ENCODE results near the gene INO80E.

The INO80E gene

GRCh38 chr16:29989111-29989858 lies 6.8 kb upstream of the INO80E start:
- DNase-seq (ENCODE audit: low read depth, low spot score) = no peak
- no peak overlapping the region for H3K4me3 ChIP-seq (ENCODE audit: low read length)

DNA sequence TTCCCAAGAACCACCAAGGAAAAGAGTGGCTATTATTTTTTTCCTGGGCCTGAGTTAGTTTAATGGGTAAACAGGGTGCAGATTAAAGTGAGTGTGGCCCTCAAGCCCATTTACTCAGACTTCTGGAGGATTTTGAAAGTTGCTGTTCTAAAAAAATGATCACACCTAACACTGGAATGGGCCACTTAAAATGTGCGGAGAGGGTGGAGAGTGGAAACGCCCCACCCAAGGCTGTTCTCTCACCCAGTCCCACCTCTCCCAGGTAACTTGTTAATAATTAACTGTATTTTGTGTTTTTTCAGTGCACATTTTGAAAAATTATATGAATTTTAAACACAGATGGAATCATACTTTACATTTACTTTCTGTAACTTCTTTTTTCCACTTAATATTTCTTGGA lies 6.0 kb upstream of the INO80E start:
- no peak overlapping the region for H3K4me3 ChIP-seq (ENCODE audit: low read length)
- DNase-seq (ENCODE audit: low read depth, low spot score) = no peak

DNA sequence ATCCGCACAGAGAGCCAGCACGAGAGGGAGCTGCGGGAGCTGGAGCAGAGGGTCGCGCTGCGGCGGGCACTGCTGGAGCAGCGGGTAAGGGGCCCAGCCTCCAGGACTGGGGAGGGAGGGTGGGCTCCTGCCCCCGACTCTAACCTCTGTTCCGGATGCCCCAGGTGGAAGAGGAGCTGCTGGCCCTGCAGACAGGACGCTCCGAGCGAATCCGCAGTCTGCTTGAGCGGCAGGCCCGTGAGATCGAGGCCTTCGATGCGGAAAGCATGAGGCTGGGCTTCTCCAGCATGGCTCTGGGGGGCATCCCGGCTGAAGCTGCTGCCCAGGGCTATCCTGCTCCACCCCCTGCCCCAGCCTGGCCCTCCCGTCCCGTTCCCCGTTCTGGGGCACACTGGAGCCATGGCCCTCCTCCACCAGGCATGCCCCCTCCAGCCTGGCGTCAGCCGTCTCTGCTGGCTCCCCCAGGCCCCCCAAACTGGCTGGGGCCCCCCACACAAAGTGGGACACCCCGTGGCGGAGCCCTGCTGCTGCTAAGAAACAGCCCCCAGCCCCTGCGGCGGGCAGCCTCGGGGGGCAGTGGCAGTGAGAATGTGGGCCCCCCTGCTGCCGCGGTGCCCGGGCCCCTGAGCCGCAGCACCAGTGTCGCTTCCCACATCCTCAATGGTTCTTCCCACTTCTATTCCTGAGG lies 5.0 kb upstream of the INO80E start:
- no peak for DNase-seq (ENCODE audit: low read depth, low spot score)

GRCh38 chr16:29991571-29991904 lies 4.5 kb upstream of the INO80E start:
- DNase-seq (ENCODE audit: low read depth, low spot score) = no peak
- H3K4me3 ChIP-seq (ENCODE audit: low read length) = no peak overlapping the region

More for the DNA sequence above, 5.0 kb upstream of the INO80E start:
- H3K4me3 ChIP-seq (ENCODE audit: low read length) = no peak overlapping the region

DNA sequence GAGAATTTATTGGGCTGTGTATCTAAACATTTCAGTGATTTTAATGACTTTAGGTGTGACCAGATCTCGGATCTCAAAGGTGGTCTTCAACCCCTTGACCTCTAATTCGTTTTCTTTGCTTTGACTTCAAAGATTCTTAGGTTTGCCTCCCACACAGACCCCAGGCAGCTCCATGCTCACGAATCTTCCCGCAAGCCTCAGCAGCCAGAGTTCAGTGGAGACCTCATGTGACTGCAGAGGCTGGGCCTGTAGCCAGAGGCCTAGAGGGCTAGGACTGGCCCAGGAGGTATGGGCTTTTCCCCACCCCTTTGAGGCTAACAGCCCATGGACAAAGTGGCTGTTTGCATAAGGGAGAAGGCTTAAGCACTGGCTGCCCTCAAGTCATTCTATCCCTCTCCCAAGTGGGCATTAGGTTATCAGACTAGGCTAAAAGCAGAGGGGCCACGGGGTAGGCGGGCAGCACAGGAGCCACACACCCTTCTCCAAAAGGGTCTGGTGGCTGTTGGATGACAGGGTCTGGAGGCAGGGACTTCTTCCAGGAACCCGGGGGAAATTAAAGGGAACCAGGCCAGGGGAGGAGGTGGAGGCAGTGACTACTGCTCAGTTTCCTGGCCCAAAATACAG lies 3.6 kb upstream of the INO80E start:
- no peak for DNase-seq (ENCODE audit: low read depth, low spot score)
- H3K4me3 ChIP-seq (ENCODE audit: low read length) = no peak overlapping the region

DNA sequence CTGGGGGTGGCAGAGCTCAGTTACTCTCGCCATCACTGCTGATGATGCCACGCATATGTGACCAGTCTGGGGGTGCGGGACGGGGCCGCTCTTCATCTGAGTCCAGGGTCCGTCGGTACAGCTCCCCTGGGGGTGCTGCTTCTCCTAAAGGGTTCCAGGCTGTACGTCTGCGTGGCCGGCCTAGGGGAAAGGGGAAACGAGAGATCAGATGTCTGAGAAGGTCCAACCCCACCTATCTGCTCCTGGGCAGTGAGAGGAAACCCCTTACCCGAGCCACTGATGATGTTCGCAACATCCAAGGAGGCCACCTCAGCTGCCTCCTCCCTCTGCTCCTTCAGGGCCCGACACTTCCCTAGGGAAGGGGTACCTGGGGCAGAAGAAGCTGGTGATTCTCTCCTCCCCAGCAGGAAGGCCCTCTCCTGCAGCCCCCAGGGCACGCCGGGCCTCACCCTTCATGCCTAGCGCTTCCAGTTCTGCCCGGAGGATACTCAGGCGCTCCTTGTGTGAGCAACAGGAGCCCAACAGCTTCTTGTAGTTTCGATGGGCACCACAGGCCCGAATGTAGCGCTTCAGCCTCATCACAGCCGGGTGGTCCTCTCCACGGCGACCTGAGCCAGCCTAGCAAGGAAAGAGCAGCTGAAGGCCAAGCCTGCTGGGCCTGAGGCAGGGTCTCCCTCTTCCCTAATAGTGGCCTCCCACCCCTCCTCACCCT lies 2.7 kb upstream of the INO80E start:
- DNase-seq (ENCODE audit: low read depth, low spot score) = no peak
- H3K4me3 ChIP-seq (ENCODE audit: low read length) = no peak overlapping the region

DNA sequence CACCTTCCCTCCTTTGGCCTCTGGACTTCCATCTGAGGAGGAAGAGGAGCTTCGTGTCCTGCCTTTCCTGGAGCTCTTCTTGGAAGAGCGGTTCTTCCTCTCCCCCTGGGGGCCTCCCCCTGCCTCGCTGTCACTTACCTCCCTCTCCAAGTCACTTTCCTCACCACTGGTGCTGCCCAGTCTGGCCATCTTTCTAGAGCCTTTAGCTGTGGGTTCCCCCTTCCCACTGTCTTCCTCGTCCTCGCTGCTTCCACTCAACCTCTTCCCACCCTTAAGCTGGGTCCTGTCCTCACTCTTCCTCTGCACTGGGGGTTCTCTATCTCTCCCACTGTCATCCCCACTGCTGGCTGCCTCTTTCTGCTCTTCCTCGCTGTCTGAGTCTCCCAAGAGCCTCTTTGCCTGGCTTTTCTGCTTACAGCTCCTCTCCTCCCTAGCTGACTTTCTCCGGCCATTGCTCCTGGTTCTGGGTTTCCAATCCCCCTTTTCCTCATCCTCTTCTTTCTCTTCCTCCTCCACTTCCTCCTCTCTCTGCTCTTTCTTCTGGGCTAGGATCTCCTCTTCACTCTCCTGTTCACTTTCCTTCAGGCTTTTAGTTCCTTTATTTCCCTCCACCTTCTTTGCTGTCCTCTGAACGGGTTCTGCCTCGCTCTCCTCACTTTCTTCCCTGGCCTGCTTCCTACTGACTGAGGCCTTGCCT lies 2.0 kb upstream of the INO80E start:
- DNase-seq (ENCODE audit: low read depth, low spot score) = no peak

DNA sequence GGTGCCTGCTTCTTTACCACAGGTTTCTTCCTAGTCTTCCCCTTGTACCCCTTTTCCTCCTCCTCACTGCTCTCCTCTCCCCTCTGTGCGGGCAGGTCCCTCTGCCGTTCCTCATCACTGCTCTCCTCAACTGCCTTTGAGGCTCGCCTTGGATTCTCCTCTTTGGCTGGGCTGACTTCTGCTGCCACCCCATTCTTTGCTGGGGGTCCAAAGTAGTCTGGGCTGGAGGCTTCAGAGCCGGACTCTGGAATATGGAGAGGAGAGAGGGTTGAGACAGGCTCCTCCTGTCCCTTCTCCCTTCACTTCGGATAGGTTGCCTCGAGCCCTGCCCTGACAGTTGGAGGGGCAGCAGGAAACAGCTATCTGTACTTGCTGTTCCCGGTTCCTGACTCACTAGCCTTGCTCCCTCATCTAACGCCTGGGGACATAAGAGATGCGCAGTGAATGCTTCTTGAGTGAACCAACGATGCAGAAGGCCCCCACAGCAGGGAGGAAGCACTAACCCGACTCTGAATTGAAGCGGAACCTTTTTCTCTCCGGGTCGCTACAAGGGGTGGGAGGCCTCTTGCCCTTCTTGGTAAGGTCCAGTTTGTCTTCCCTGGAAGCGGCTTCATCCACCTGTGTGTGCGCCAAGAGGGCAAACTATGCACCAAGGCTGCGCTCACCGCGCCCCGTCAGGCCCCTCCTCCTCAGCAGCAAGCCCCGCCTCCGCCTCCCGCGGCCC lies 1.3 kb upstream of the INO80E start:
- peak overlapping the region; percentile 96 for H3K4me3 ChIP-seq (ENCODE audit: low read length)
- DNase-seq (ENCODE audit: low read depth, low spot score) = no peak

More for the DNA sequence above, 2.0 kb upstream of the INO80E start:
- peak overlapping the region; percentile 96 for H3K4me3 ChIP-seq (ENCODE audit: low read length)

GRCh38 chr16:29995324-29995910 lies 624 bp upstream of the INO80E start, which contains the start of gene HIRIP3:
TSS of gene HIRIP3 (minus strand) at chr16:29995617. CDS start at chr16:29995605, 12 bp downstream.
- DNase-seq (ENCODE audit: low read depth, low spot score) = peak; percentile 84
- peak within 1 kb of the TSS; percentile 96 for H3K4me3 ChIP-seq (ENCODE audit: low read length)

DNA sequence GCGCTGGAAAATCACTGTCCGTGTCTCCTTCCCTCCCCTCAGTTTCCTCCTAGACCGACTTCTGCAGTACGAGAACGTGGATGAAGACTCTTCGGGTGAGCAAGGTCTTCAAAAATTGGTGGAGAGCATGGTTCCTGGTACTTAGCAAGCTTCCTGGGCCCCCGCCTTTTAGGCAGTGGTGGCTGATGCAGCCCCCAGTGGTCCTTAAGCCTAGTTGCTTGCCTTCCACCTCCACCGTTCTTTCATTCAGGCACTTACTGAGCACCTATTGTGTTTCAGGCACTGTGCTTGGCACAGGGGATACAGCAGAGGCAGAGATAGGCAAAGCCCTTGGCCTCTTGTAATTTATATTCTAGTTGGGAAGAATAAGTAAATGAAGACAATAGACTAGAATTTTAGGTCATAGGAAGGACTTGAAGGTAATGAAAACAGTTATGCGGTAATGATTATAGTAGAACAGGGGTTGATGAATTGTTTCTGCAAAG lies 767 bp downstream of the INO80E start:
- no peak for DNase-seq (ENCODE audit: low read depth, low spot score)
- peak overlapping the region; percentile 96 for H3K4me3 ChIP-seq (ENCODE audit: low read length)

DNA sequence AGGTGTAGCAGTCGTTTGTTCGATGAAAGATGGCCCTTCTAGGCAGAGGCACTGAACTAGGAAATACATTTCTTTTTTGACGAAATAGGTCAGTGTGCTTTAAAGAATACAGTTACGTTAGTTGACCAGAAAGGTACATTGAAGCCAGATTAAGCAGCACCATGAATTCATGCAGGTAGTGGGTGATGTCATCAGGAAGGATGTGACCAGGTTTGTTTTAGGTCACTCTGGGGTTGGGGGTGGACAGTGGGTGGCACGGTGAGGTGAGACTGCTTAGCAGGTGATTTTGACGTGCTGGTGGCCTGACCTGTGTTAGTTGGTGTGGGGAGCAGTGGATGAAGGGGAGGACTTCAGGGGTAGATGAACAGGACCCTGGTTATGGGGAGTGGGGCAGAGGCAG lies 3.6 kb downstream of the INO80E start:
- H3K4me3 ChIP-seq (ENCODE audit: low read length) = no peak overlapping the region
- no peak for DNase-seq (ENCODE audit: low read depth, low spot score)

- H3K4me3 ChIP-seq (ENCODE audit: low read length) = no peak overlapping the region
- no peak for DNase-seq (ENCODE audit: low read depth, low spot score)
These were observed 4.9 kb downstream of the INO80E start for GRCh38 chr16:30000735-30001631.

GRCh38 chr16:30002614-30003346 lies 6.7 kb downstream of the INO80E start:
- no peak overlapping the region for H3K4me3 ChIP-seq (ENCODE audit: low read length)

GRCh38 chr16:30003670-30004423 lies 7.8 kb downstream of the INO80E start:
- DNase-seq (ENCODE audit: low read depth, low spot score) = no peak
- H3K4me3 ChIP-seq (ENCODE audit: low read length) = no peak overlapping the region

More at GRCh38 chr16:30002614-30003346, 6.7 kb downstream of the INO80E start:
- no peak for DNase-seq (ENCODE audit: low read depth, low spot score)

GRCh38 chr16:30004424-30004776 lies 8.4 kb downstream of the INO80E start:
- H3K4me3 ChIP-seq (ENCODE audit: low read length) = no peak overlapping the region
- DNase-seq (ENCODE audit: low read depth, low spot score) = no peak

GRCh38 chr16:30004811-30005242 lies 8.8 kb downstream of the INO80E start:
- DNase-seq (ENCODE audit: low read depth, low spot score) = peak; percentile 42

More at GRCh38 chr16:30004811-30005242, 8.8 kb downstream of the INO80E start:
- H3K4me3 ChIP-seq (ENCODE audit: low read length) = no peak overlapping the region

All from Jurkat, Clone E6-1 (cell line).